ENCODE data around the gene PCDHGA9. TPM values are rescaled to one million over a fixed set of nuclear protein-coding genes. Genes with fewer than 3 reads are reported as not detected.

PCDHGA9 gene
- total RNA-seq, 1 donor, result 7.1 TPM

DNA sequence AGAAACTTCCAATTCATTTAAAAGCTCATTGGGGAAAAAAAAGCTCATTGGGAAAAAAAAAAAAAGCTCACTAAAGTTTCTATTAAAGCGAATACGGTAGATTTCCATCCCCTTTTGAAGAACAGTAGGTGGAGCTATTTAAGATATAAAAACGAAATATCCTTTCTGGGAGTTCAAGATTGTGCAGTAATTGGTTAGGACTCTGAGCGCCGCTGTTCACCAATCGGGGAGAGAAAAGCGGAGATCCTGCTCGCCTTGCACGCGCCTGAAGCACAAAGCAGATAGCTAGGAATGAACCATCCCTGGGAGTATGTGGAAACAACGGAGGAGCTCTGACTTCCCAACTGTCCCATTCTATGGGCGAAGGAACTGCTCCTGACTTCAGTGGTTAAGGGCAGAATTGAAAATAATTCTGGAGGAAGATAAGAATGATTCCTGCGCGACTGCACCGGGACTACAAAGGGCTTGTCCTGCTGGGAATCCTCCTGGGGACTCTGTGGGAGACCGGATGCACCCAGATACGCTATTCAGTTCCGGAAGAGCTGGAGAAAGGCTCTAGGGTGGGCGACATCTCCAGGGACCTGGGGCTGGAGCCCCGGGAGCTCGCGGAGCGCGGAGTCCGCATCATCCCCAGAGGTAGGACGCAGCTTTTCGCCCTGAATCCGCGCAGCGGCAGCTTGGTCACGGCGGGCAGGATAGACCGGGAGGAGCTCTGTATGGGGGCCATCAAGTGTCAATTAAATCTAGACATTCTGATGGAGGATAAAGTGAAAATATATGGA is 27.9 kb downstream of the PCDHGA9 start, which contains the start of gene PCDHGA12:
Gene PCDHGA12, plus strand, starts transcription at position 176 of the 782 bp plus-strand sequence. Its CDS starts 253 bp downstream, at position 429.

Other genes starting within 250 kb of the PCDHGA9 start
- 1.1 and 2.1 TPM in 2 replicates for gene PCDHB7, start 230.1 kb upstream of the PCDHGA9 start, total RNA-seq
- gene PCDHB8, start 225.0 kb upstream of the PCDHGA9 start, total RNA-seq, result 1.2 and 1.5 TPM in 2 replicates
- 0.81 and 1.8 TPM in 2 replicates for gene PCDHB16, start 220.4 kb upstream of the PCDHGA9 start, total RNA-seq
- 0.97 and 2.2 TPM in 2 replicates for gene PCDHB9, start 215.6 kb upstream of the PCDHGA9 start, total RNA-seq
- 0.81 and 0.97 TPM in 2 replicates for gene PCDHB10, start 210.4 kb upstream of the PCDHGA9 start, total RNA-seq
- 0.73 and 0.81 TPM in 2 replicates for gene PCDHB11, start 203.2 kb upstream of the PCDHGA9 start, total RNA-seq
- 0.32 and 0.97 TPM in 2 replicates for gene PCDHB12, start 194.1 kb upstream of the PCDHGA9 start, total RNA-seq
- 1.2 and 1.3 TPM in 2 replicates for gene PCDHB13, start 188.9 kb upstream of the PCDHGA9 start, total RNA-seq
- gene PCDHB14, start 179.4 kb upstream of the PCDHGA9 start, total RNA-seq, result 0.61 and 1.3 TPM in 2 replicates
- 0.24 and 0.32 TPM in 2 replicates for gene PCDHB15, start 157.4 kb upstream of the PCDHGA9 start, total RNA-seq
- 1.3 and 1.9 TPM in 2 replicates for gene SLC25A2, start 98.7 kb upstream of the PCDHGA9 start, total RNA-seq
- 66.9 and 68.6 TPM in 2 replicates for gene TAF7, start 82.0 kb upstream of the PCDHGA9 start, total RNA-seq
- 1.1 and 1.6 TPM in 2 replicates for gene PCDHGA1, start 72.3 kb upstream of the PCDHGA9 start, total RNA-seq
- gene PCDHGA2, start 64.0 kb upstream of the PCDHGA9 start, total RNA-seq, result 4.2 and 6.0 TPM in 2 replicates
- 4.9 and 5.7 TPM in 2 replicates for gene PCDHGA3, start 58.9 kb upstream of the PCDHGA9 start, total RNA-seq
- gene PCDHGB1, start 52.7 kb upstream of the PCDHGA9 start, total RNA-seq, result 3.5 and 4.2 TPM in 2 replicates
- 7.8 and 8.9 TPM in 2 replicates for gene PCDHGA4, start 47.8 kb upstream of the PCDHGA9 start, total RNA-seq
- 4.1 and 4.6 TPM in 2 replicates for gene PCDHGB2, start 42.8 kb upstream of the PCDHGA9 start, total RNA-seq
- 3.2 and 4.0 TPM in 2 replicates for gene PCDHGA5, start 38.6 kb upstream of the PCDHGA9 start, total RNA-seq
- gene PCDHGB3, start 32.5 kb upstream of the PCDHGA9 start, total RNA-seq, result 6.8 and 7.7 TPM in 2 replicates
- gene PCDHGA6, start 28.9 kb upstream of the PCDHGA9 start, total RNA-seq, result 6.5 and 6.8 TPM in 2 replicates
- 7.2 and 7.5 TPM in 2 replicates for gene PCDHGA7, start 20.0 kb upstream of the PCDHGA9 start, total RNA-seq
- 18.0 and 23.0 TPM in 2 replicates for gene PCDHGB4, start 15.1 kb upstream of the PCDHGA9 start, total RNA-seq
- gene PCDHGA8, start 10.1 kb upstream of the PCDHGA9 start, total RNA-seq, result 3.0 and 4.1 TPM in 2 replicates
- 28.4 and 32.7 TPM in 2 replicates for gene PCDHGB5, start 4.8 kb upstream of the PCDHGA9 start, total RNA-seq
- gene PCDHGB6, start 5.2 kb downstream of the PCDHGA9 start, total RNA-seq, result 5.0 and 6.1 TPM in 2 replicates
- 16.7 and 19.1 TPM in 2 replicates for gene PCDHGA10, start 10.2 kb downstream of the PCDHGA9 start, total RNA-seq
- gene PCDHGB7, start 14.9 kb downstream of the PCDHGA9 start, total RNA-seq, result 20.2 and 20.3 TPM in 2 replicates
- gene PCDHGA11, start 18.3 kb downstream of the PCDHGA9 start, total RNA-seq, result 14.6 and 19.8 TPM in 2 replicates
- gene PCDHGA12, start 27.7 kb downstream of the PCDHGA9 start, total RNA-seq, result 23.6 and 37.8 TPM in 2 replicates
- 126 and 129 TPM in 2 replicates for gene PCDHGC3, start 73.2 kb downstream of the PCDHGA9 start, total RNA-seq
- gene PCDHGC4, start 82.3 kb downstream of the PCDHGA9 start, total RNA-seq, result 6.3 and 6.5 TPM in 2 replicates
- 4.5 and 4.7 TPM in 2 replicates for gene PCDHGC5, start 86.3 kb downstream of the PCDHGA9 start, total RNA-seq
- gene DIAPH1, start 216.2 kb downstream of the PCDHGA9 start, total RNA-seq, result 23.0 and 23.1 TPM in 2 replicates
- 68.5 and 73.2 TPM in 2 replicates for gene HDAC3, start 234.1 kb downstream of the PCDHGA9 start, total RNA-seq
- gene RELL2, start 234.2 kb downstream of the PCDHGA9 start, total RNA-seq, result 5.5 and 6.7 TPM in 2 replicates
- 45.5 and 51.6 TPM in 2 replicates for gene FCHSD1, start 248.6 kb downstream of the PCDHGA9 start, total RNA-seq